Liver (tissue), 9 donors: Measurements from ENCODE around the gene CD276. TPM values are rescaled to one million over a fixed set of nuclear protein-coding genes. Genes with fewer than 3 reads are reported as not detected.

Source experiments
- DNase-seq: peaks from one replicate; pipeline ENCODE4 v3.0.0-alpha.2; 2017; ENCODE audit warnings: low spot score
- H3K27ac ChIP-seq, 2 donors: one replicate each; pipeline ENCODE4 v1.7.0; 2013; ENCODE audit warnings: inconsistent platforms in 2 of 2, low read length in 2 of 2, control low read depth in 1 of 2, low read depth in 1 of 2, mild to moderate bottlenecking in 1 of 2
- H3K27me3 ChIP-seq, 4 donors: one replicate each; pipeline versions ENCODE4 v1.6.1 to v1.7.0; 2013; ENCODE audit warnings: low read length in 3 of 4, inconsistent platforms in 1 of 4, mild to moderate bottlenecking in 1 of 4, moderate library complexity in 1 of 4; ENCODE audit not compliant: control insufficient read depth in 4 of 4, insufficient read depth in 4 of 4
- H3K36me3 ChIP-seq, 4 donors: one replicate each; pipeline versions ENCODE4 v1.6.1 to v1.7.0; 2013; ENCODE audit warnings: low read length in 3 of 4, mild to moderate bottlenecking in 3 of 4, low read depth in 1 of 4, moderate library complexity in 1 of 4; ENCODE audit not compliant: control insufficient read depth in 4 of 4, insufficient read depth in 3 of 4
- H3K4me1 ChIP-seq, 4 donors: one replicate each; pipeline versions ENCODE4 v1.6.1 to v1.7.0; 2013; ENCODE audit warnings: low read length in 3 of 4, mild to moderate bottlenecking in 3 of 4, moderate library complexity in 1 of 4; ENCODE audit not compliant: control insufficient read depth in 4 of 4, insufficient read depth in 4 of 4
- H3K4me3 ChIP-seq, 3 donors: one replicate each; pipeline versions ENCODE4 v1.6.1 to v1.7.0; 2013; ENCODE audit warnings: low read length in 3 of 3, control low read depth in 1 of 3, low read depth in 1 of 3, mild to moderate bottlenecking in 1 of 3
- H3K9ac ChIP-seq, 2 donors: one replicate each; pipeline ENCODE4 v1.7.0; 2013; ENCODE audit warnings: low read length in 2 of 2, mild to moderate bottlenecking in 2 of 2, moderate library complexity in 2 of 2, control low read depth in 1 of 2, low read depth in 1 of 2
- H3K9me3 ChIP-seq, 4 donors: one replicate each; pipeline versions ENCODE4 v1.6.1 to v1.7.0; 2013; ENCODE audit warnings: low read length in 3 of 4; ENCODE audit not compliant: control insufficient read depth in 4 of 4
- EGR1 ChIP-seq, 2 donors: IDR thresholded peaks; 2 replicates each; pipeline ENCODE4 v1.6.1; 2016 to 2018; ENCODE audit warnings: antibody characterized with exemption in 2 of 2, low read depth in 2 of 2
- FOXA1 ChIP-seq: IDR thresholded peaks from 2 replicates; pipeline ENCODE4 v1.6.1; 2016; ENCODE audit warnings: antibody characterized with exemption
- FOXA2 ChIP-seq: IDR thresholded peaks from 2 replicates; pipeline ENCODE4 v1.6.1; 2016; ENCODE audit warnings: antibody characterized with exemption
- GABPA ChIP-seq, 2 donors: IDR thresholded peaks in 1 of 2; conservative IDR thresholded peaks in 1 of 2; 2 replicates each; pipeline ENCODE4 v1.6.1; 2016; ENCODE audit warnings: antibody characterized with exemption in 2 of 2, mild to moderate bottlenecking in 1 of 2, moderate library complexity in 1 of 2
- HNF4A ChIP-seq, 2 donors: conservative IDR thresholded peaks; 2 replicates each; pipeline ENCODE4 v1.6.1; 2016; ENCODE audit warnings: antibody characterized with exemption in 2 of 2, mild to moderate bottlenecking in 2 of 2
- HNF4G ChIP-seq: IDR thresholded peaks from 2 replicates; pipeline ENCODE4 v1.6.1; 2016; ENCODE audit warnings: antibody characterized with exemption
- JUND ChIP-seq, 2 donors: IDR thresholded peaks; 2 replicates each; pipeline ENCODE4 v1.6.1; 2016; ENCODE audit warnings: antibody characterized with exemption in 2 of 2
- NR2F2 ChIP-seq: IDR thresholded peaks from 2 replicates; pipeline ENCODE4 v1.6.1; 2016; ENCODE audit warnings: antibody characterized with exemption
- RAD21 ChIP-seq, 2 donors: IDR thresholded peaks; 2 replicates each; pipeline ENCODE4 v1.6.1; 2016; ENCODE audit warnings: antibody characterized with exemption in 2 of 2, mild to moderate bottlenecking in 2 of 2
- RXRA ChIP-seq, 2 donors: IDR thresholded peaks; 2 replicates each; pipeline ENCODE4 v1.6.1; 2017 to 2018; ENCODE audit warnings: antibody characterized with exemption in 2 of 2, mild to moderate bottlenecking in 1 of 2
- SP1 ChIP-seq: IDR thresholded peaks from 2 replicates; pipeline ENCODE4 v1.6.1; 2018; ENCODE audit warnings: antibody characterized with exemption, mild to moderate bottlenecking
- TAF1 ChIP-seq: conservative IDR thresholded peaks from 2 replicates; pipeline ENCODE4 v1.6.1; 2016; ENCODE audit warnings: antibody characterized with exemption, mild to moderate bottlenecking
- YY1 ChIP-seq: IDR thresholded peaks from 2 replicates; pipeline ENCODE4 v1.6.1; 2016; ENCODE audit warnings: antibody characterized with exemption, mild to moderate bottlenecking
- WGBS: extraction: QIAGEN DNeasy Blood & Tissue Kit; methylation state at CpG from one replicate; pipeline ENCODE4 v1.1.7; 2013; 5-methylcytosine and 5-hydroxymethylcytosine counted together
- polyA plus RNA-seq, 2 donors: library from polyadenylated mRNA; stranded (reverse) in 1 of 2; unstranded in 1 of 2; fragments of 200-250 nt in 1 of 2; fragments of >200 nt in 1 of 2; fragmentation: Nextera tagmentation in 1 of 2; extraction: Ambion mirVana in 1 of 2; gene quantifications; one replicate each; pipeline versions ENCODE4 v1.2.1 to v1.2.3, GENCODE V29; 2013 to 2015
- total RNA-seq, 2 donors: library from RNA; depleted of rRNA; stranded (reverse); fragments of >200 nt; gene quantifications; one replicate each; pipeline ENCODE4 v1.2.3, GENCODE V29; 2014
- TF ChIP-seq, protein P1 (sequence below): IDR thresholded peaks from 2 replicates; pipeline ENCODE4 v1.6.1; 2016; ENCODE audit warnings: antibody characterized with exemption, mild to moderate bottlenecking
- TF ChIP-seq, protein P2 (sequence below): fragments of 150-350 bp; IDR thresholded peaks from 2 replicates; pipeline ENCODE4 v1.5.1; 2017; ENCODE audit warnings: improper control_type of control experiment, low read depth, low read length; ENCODE audit not compliant: missing input control
- TF ChIP-seq, protein P3 (sequence below): IDR thresholded peaks from 2 replicates; pipeline ENCODE4 v1.6.1; 2016; ENCODE audit warnings: antibody characterized with exemption
- TF ChIP-seq, protein P4 (sequence below): IDR thresholded peaks from 2 replicates; pipeline ENCODE4 v1.6.1; 2016; ENCODE audit warnings: antibody characterized with exemption
- TF ChIP-seq, protein P5 (sequence below): IDR thresholded peaks from 2 replicates; pipeline ENCODE4 v1.6.1; 2016; ENCODE audit warnings: antibody characterized with exemption
- donor health status: healthy.
- donor health status: healthy.
- donor health status: healthy.
- donor health status: healthy.
- donor health status: healthy.

CD276 gene
- total and polyA plus RNA-seq, 4 donors, result 12.9 to 37.9 (median 25.1) TPM

DNA sequence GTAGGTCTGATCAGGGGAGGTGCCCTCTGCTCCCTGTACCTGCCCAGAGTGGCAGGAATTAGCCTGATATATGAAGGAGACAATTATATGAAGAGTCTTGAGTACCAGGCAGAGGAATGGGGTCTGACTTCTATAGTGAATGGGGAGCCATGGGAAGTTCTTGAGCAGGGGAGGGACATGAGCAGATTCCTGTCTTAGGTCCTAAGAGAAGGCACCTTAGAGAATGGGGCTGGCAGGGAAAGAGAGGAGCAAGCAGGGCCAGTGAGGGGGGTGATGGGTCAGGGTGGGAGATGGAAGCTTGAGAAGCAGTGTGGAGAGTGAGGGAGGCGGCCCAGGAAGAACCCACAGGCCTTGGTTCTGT, 12.4 kb downstream of the CD276 start:
- H3K27ac ChIP-seq, result peak overlapping the region; percentile 13 to 22
- DNase-seq, result no peak
- TF ChIP-seq FOXA1 (no peak), GABPA (IDR thresholded peaks at IDR 0.05 in 1 of 2, conservative IDR thresholded peaks at IDR 0.05 in 1 of 2) (no peak), JUND (IDR thresholded peaks at IDR 0.05) (no peak), EGR1 (IDR thresholded peaks at IDR 0.05; ENCODE audit: low read depth in 2 of 2) (no peak), HNF4A (conservative IDR thresholded peaks at IDR 0.05) (no peak), FOXA2 (no peak), YY1 (no peak), RXRA (IDR thresholded peaks at IDR 0.05) (no peak), NR2F2 (no peak), HNF4G (no peak), SP1 (no peak), TAF1 (no peak), RAD21 (IDR thresholded peaks at IDR 0.05) (no peak)
- TF ChIP-seq, protein P1, sequence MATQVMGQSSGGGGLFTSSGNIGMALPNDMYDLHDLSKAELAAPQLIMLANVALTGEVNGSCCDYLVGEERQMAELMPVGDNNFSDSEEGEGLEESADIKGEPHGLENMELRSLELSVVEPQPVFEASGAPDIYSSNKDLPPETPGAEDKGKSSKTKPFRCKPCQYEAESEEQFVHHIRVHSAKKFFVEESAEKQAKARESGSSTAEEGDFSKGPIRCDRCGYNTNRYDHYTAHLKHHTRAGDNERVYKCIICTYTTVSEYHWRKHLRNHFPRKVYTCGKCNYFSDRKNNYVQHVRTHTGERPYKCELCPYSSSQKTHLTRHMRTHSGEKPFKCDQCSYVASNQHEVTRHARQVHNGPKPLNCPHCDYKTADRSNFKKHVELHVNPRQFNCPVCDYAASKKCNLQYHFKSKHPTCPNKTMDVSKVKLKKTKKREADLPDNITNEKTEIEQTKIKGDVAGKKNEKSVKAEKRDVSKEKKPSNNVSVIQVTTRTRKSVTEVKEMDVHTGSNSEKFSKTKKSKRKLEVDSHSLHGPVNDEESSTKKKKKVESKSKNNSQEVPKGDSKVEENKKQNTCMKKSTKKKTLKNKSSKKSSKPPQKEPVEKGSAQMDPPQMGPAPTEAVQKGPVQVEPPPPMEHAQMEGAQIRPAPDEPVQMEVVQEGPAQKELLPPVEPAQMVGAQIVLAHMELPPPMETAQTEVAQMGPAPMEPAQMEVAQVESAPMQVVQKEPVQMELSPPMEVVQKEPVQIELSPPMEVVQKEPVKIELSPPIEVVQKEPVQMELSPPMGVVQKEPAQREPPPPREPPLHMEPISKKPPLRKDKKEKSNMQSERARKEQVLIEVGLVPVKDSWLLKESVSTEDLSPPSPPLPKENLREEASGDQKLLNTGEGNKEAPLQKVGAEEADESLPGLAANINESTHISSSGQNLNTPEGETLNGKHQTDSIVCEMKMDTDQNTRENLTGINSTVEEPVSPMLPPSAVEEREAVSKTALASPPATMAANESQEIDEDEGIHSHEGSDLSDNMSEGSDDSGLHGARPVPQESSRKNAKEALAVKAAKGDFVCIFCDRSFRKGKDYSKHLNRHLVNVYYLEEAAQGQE, result no peak
- TF ChIP-seq, protein P2, sequence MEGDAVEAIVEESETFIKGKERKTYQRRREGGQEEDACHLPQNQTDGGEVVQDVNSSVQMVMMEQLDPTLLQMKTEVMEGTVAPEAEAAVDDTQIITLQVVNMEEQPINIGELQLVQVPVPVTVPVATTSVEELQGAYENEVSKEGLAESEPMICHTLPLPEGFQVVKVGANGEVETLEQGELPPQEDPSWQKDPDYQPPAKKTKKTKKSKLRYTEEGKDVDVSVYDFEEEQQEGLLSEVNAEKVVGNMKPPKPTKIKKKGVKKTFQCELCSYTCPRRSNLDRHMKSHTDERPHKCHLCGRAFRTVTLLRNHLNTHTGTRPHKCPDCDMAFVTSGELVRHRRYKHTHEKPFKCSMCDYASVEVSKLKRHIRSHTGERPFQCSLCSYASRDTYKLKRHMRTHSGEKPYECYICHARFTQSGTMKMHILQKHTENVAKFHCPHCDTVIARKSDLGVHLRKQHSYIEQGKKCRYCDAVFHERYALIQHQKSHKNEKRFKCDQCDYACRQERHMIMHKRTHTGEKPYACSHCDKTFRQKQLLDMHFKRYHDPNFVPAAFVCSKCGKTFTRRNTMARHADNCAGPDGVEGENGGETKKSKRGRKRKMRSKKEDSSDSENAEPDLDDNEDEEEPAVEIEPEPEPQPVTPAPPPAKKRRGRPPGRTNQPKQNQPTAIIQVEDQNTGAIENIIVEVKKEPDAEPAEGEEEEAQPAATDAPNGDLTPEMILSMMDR, result no peak
- TF ChIP-seq, protein P3, sequence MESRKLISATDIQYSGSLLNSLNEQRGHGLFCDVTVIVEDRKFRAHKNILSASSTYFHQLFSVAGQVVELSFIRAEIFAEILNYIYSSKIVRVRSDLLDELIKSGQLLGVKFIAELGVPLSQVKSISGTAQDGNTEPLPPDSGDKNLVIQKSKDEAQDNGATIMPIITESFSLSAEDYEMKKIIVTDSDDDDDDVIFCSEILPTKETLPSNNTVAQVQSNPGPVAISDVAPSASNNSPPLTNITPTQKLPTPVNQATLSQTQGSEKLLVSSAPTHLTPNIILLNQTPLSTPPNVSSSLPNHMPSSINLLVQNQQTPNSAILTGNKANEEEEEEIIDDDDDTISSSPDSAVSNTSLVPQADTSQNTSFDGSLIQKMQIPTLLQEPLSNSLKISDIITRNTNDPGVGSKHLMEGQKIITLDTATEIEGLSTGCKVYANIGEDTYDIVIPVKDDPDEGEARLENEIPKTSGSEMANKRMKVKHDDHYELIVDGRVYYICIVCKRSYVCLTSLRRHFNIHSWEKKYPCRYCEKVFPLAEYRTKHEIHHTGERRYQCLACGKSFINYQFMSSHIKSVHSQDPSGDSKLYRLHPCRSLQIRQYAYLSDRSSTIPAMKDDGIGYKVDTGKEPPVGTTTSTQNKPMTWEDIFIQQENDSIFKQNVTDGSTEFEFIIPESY, result no peak
- TF ChIP-seq, protein P4, sequence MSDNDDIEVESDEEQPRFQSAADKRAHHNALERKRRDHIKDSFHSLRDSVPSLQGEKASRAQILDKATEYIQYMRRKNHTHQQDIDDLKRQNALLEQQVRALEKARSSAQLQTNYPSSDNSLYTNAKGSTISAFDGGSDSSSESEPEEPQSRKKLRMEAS, result no peak
- TF ChIP-seq, protein P5, sequence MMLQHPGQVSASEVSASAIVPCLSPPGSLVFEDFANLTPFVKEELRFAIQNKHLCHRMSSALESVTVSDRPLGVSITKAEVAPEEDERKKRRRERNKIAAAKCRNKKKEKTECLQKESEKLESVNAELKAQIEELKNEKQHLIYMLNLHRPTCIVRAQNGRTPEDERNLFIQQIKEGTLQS, result no peak
- peaks cover 4 to 29% (median 18%) of the 10 kb centered on the region in 4 donors for H3K4me1 ChIP-seq
- no peak overlapping the region for H3K4me3 ChIP-seq
- peaks cover 0 to 2% (median 0%) of the 10 kb centered on the region in 4 donors for H3K36me3 ChIP-seq
- WGBS, result 66% methylated on average over 1 of the region's 1 CpG
- H3K27me3 ChIP-seq, result no peaks in the 10 kb centered on the region
- H3K9ac ChIP-seq, result no peak overlapping the region
- no peaks in the 10 kb centered on the region for H3K9me3 ChIP-seq
